Activated CD4-positive, CD25-positive, alpha-beta regulatory T cell treated with anti-CD3 and anti-CD28 coated beads, Interleukin-2, amount 50 U/mL, for 24 hours (primary cell): ENCODE results near the gene CRYBB1.
A peak's percentile ranks its signal among the peaks of the same experiment; 100 is the strongest.

Source experiments
- ATAC-seq, 2 donors: fragments of 150-1000 bp; cut with Tn5 transposase; one replicate each; pipeline ENCODE4 v1.10.0; 2021; ENCODE audit warnings: mild to moderate bottlenecking in 1 of 2, moderate library complexity in 1 of 2

CRYBB1 gene

DNA sequence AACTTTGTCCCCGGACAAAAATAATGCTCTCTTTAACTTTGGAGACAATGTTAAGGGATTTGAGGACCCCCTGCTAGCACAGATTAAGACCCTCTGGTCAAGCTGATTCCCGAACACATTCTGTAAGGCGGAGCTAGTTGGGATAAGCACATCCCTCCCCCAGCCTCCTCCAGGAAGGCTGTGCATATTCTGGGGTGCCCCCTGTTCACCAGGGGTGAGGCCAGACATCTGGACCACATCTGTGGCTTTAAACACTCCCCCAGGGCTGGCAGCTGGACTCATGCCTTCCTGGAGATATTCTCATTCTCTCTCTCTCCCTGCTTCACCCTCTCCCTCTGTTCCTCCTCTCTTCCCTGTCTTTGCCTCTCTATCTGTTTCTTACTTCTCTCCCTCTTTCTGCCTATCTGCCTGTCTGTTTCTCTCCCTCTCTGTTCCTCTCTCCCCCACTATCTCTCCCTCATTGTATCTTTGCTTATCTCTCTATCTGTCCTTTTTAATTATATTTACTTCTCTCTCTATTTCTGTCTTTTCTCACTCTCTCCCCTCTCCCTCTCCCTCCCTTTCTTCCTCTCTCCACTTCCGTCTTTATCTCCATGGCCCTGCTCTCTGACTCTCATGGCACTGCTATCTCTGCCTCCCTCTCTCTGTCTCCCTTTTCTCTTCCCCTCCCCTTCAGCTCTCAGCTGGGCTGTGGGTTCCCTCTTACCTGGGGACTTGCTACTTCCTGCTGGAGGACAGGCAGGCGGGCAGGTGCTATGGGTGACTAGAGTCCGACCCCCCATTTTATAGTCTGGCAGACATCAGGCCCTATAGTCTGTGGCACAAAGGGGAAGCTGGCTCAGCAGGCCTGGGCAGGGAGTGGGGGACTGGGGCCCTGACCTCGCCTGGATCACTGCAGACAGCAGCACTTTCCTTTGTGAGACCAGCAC is at the start of gene CRYBB1:
TSS of gene CRYBB1 (minus strand) at position 757 of the 929 bp plus-strand sequence. CDS start 1,708 bp downstream, outside the sequence.
- no peak for ATAC-seq

DNA sequence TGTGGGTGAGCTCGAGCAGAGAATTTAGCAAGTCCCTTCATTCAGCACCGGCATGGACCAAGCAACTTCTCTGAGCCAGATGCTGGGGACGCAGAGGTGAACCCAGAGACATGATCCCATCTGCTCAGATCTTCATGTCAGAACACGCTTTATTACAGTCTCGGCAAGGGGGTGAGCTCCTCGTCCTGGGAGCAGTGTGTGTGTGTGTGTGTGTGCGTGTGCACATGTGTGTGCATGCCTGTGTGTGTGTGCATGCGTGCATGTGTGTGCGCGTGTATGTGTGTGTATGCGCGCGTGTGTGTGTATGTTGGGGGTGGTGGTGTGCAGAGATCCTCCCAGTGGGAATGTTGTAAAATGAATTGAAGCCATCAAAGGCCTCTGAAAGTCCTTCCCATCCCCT is 49.3 kb upstream of the CRYBB1 start:
- ATAC-seq, result no peak

DNA sequence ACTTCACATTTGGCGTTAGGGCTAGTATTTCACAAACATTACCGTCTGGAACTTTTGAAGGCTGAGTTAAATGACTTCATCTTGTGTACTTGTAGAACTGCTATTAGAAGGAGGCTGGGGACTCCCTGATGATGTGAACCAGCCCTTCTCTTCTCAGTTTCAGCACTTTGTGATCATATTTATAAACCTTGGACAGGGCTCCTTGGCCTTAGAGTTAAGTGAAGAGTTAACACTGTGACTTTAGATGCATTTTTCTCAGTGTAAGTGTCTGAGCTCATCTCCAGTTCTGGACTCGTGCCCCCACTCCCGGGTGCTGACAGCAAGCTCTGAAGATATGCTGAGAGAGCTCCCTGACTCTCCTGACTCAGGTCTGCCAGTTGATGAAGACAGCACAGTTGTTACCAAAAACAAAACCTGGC is 48.0 kb upstream of the CRYBB1 start:
- ATAC-seq, result peak in 1 of 2 donors; percentile 11

DNA sequence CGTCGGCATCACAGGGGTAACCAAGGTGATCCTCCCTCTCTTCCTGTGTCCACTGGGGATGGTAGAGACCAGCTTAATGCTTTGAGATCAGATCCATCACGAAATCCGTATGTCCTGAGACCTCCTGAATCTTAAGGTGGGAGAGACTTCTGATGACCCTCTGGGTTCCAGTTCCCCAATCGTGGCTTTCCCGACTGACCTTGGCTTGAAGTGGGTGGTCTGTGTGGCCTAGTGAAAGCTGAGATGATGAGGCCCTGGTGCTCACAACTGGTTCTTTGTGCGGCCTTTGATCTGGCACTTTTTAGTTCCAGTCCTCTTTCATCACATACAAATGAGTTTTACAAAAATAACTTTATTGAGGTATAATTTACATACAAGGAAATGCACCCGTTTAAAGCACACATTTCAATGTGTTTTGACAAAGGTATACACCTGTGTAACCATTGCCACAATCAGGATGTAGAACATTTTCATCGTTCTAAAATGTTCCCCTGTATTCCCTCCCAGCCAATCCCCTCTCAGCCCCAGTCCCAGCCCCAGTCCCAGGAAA is 45.6 kb upstream of the CRYBB1 start:
- ATAC-seq, result no peak

DNA sequence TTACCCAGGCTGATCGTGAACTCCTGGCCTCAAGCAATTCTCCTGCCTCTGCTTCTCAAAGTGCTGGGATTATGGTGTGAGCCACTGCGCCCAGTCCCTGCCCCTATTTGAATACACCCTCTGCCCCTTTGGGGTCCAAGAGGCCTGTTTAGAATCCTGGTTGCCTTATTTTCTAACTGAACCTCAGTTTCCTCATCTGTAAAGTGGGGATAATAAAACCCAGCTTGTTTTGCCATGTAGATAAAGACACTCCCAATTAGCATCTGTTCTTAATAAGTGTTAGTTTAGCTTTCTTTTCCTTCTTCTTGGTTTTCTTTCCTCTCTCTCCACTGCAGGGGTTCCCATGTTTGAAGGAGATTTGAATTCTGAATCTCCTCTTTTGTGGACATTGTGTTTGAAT is 44.3 kb upstream of the CRYBB1 start:
- no peak for ATAC-seq

DNA sequence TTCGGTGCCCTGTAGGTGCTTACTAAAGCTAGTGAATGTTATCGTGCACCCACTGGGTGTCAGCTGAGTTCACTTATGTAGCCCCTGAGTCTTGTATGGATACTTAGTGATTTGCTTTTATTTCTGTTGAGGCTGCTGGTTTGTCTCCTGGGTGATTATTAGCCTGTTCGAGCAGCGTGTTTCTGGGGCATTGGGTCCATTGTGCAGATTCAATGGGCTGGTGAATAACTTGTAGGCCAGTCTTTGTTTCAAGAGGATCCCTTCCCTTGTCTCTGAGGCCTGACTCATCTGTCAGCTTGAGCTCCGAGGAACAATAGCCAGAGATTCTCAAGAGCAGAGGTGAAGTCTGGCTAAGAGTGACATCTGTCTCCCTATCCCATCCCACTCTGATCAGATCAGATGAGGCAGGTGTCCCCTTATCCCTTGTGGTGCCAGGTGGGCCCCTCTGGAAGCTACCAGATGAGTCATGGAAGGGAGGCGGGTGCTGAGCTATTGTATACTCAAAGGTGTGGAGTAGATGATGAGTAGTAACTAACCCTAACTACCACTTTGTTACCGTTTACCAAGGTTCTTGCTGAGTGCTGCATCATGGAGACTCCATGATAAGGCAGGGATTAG is 43.2 kb upstream of the CRYBB1 start:
- no peak for ATAC-seq

DNA sequence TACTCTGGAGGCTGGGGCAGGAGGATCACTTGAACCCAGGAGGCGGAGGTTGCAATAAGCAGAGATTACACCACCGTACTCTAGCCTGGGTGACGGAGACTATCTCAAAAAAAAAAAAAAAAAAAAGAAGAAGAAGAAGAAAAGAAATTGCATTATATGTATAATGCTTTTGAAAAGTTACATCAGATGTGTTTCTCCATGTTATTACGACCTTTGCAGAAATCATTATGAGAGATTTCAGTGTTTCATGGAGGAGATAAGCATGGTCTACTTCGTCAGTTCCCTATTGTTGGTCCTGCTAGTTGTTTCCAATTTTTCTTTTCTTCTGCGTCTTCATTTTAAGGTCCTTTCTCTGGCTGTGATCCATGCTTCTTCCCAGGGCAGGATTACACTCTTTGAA is 42.5 kb upstream of the CRYBB1 start:
- ATAC-seq, result no peak

DNA sequence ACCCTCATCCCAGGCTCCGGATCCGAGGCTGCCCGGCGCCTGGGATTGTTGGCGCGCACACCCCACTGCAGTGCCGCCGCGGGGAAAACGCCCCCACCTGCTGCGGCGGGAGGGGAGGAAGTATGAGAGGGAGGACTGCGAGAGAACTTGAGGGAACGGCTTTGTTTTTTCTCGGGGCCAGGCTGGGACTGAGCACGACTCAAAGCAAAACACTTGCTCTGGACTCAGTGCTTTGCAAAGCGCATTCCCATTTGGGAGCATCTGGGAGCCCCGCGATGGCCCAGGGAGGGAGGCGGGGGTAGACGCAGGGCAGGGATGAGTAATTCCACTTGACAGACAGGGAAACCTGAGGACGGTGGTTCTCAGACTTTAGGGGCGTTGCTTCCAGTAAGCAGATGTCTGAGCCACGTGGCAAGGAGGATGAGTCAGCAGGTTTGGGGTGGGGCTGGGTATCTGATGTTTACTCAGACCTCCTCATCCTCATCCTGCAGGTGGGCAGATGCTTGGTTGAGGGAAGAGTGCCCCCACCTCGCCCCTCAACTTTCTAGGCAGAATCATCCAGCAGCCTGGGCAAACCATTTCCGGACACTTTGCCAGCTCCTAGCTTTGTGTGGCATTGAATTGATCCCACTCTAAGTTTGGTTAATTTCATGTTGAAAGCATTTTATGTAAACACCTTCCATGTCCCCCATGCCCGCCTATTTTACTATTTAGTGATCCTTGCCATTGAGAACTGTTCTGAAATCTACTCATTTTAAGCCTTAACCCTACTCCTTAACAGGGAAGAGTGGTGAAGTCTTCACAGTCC is 41.0 kb upstream of the CRYBB1 start:
- ATAC-seq, result peak; percentile 90 to 93

DNA sequence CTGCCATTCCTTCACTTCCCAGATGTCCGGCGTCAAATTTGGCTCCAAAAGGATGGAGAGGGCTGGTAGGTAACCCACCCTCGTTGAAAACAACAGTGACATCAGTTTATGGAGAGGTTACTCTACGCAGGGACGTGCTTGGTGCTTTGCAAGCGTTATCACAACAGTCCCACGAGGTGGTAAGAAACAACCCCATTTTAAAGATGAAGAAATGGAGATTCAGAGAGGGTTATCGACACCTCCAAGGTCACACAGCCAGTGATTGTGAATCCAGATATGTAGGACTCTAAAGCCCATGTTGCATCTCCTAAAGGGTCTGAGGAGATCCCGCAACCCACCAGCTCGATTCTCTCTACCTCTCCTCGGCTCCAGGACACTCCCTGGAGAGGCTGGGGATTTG is 40.3 kb upstream of the CRYBB1 start:
- ATAC-seq, result peak in 1 of 2 donors; percentile 15

DNA sequence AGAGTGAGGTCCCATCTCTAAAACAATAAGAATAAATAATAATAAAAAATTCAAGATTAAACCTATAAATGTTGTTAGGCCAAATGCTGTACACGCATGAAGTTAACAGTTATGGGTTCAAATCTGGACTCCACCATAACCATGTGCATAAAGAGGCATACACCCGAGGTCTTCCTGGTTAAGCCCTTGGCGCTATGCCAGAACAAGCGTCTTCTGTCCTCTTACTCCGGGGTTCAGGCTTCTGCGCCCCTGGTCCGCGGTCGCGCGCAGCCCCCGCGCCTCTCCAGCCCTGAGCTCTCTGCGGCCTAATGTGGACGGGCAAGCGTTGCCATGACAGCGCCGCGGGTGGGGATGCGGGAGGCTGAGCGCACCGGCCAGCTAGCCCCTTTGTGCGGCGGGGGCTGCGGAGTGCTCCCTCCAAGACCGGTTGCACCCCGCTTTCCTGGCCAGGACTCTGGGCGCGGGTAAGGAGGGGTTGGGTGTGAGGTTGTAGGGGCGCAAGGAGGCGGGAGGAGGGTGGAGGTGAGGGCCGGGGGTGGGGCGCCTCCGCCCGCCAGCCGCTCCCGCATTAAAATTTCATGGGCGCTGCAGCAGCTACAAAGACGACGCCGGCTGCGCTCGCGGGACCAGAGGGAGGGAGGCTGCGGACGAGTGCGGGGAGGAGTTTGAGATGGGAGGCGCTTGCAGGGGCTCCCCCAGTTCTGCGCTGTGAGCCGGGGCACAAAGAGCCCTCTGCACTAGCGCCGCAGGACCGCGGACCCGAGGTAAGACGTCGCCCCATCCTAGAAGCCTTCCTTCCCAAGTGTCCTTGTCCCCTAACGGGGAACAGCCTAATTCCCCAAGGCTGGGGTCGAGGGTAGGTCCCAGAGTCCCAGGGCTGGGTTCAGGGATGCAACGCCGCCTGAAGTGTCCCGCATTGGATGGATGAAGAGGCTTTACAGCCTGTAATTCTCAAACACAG is 39.3 kb upstream of the CRYBB1 start, which contains the start of gene MIAT:
TSS of gene MIAT (plus strand) at position 698 of the 961 bp plus-strand sequence.
- peak; percentile 66 to 73 for ATAC-seq

DNA sequence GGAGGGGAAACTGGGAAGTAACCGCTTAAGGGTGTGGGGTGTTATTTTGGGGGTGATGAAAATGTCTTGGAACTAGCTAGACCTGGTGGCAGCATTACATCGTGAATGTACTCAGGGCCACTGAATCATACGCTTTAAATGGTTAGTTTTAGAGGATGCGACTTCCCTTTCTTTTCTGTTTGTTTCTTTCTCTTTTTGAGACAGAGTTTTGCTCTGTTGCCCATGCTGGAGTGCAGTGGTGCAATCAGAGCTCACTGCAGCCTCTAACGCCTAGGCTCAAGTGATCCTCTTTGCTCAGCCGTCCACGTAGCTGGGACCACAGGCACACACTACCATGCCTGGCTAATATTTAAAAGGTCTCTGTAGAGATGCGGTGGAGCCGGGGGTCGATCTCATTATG is 34.0 kb upstream of the CRYBB1 start:
- ATAC-seq, result no peak

DNA sequence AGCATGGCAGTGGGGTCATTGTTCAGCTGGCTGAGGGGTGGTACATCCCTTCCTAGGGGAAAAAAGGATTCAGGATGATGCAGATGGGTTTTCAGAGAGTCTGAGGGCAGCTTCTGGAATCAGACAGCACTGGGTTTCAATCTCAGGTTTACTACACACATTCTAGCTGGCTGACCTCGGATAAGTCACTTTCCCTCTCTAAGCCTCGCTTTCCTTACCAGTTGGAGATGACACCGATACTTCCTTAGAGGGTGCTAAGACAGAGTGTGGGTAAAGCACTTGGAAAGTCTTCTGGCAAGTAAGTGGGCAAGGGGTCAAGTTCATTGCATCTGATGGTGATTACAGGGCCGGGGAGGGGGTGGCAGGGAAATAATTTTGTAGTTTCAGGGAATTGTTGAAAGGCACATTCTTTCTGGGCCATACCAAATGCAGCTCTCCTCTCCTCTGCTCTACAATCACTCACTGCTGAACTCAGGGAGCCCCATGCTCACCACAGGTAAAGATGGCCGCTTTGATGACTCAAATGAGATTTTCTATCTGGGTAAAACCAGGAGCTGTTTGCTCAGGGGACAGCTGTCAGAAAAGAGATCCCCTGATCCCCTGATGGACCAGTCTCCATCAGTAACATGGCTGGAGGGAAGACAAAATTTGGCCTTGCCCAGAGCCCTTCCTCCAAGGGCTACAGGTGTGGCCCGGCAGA is 33.0 kb upstream of the CRYBB1 start:
- ATAC-seq, result peak; percentile 51 to 60

DNA sequence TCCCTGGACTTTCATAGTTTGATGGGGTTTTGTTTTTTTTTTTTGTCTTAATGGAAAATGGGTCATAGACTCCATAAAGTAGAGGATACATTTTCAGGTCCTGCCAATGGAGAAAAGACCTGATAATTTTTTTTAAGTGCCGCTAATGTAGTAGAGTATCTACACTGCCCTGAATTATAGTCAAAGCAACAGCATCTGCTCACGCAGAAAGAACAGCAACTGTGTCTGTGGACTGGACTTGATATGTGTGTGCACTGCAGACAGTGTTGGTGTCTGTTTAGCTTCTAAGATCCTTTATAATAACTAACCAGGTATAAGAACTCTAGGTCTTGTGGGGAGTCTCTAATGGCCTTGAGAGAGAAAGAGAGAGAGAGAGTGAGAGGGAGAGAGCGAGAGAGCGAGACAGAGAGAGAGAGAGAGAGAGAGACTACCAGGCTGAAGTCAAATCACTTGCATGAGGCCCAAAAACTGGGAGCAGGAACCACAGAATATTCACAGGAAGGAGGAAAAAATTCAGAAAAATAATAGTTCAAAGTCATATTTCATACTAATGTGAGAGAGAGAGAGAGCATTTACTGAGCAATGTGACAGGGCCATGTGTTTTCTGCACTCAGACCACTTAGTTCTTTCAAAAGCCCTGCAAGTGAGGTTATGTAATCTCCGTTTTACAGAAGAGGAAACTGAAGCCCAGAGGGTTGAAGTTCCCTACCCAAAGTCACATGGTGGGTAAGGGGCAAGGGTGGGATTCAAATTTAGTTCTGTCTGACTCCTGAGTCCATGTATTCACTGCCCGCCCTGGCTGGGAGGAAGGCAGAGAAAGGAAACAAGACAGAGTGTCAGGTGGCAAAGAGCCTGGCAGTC is 30.9 kb upstream of the CRYBB1 start:
- ATAC-seq, result no peak

DNA sequence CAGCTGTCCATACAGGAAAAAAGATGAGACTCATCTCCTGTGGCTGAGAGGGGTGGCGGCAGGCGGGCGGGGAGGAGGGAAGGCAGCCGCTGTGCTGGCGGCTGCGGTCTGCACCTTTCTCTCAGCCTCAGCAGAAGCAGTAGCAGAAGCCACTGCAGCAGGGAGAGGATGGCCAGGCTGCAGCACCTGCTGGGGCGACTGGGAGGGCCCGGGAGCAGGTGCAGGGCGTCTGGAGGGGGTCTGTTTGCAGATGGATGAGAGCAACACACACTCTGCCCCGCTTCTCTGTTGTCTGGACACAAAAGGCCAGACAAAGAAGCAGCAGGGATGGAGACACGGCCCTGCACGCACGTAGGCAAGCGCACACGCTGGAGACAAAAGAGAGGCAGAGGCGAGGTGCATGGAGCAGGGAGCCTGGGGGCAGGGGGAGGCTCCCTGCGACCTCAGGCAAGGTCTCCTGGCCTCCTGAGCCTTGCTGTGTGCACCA is 30.2 kb upstream of the CRYBB1 start:
- ATAC-seq, result no peak

DNA sequence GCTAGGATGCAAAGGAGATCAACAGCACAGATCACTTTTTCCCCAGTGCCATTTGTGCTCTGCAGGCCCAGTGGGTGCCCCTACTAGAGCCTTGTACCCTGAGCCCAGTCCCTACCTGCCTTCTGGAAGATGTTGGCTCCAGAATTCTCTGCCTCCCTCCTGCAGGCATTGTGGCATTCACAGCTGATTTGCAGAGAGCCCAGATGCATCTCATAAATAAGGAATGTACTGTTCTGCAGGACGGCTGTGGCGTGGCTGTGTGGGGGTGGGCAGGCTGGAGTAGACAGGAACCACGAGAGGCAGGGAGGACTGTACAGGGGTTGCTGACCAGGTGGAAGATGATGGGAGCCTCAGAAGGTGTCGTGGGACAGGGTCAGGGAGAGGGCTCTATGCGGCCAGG is 28.3 kb upstream of the CRYBB1 start:
- ATAC-seq, result no peak

DNA sequence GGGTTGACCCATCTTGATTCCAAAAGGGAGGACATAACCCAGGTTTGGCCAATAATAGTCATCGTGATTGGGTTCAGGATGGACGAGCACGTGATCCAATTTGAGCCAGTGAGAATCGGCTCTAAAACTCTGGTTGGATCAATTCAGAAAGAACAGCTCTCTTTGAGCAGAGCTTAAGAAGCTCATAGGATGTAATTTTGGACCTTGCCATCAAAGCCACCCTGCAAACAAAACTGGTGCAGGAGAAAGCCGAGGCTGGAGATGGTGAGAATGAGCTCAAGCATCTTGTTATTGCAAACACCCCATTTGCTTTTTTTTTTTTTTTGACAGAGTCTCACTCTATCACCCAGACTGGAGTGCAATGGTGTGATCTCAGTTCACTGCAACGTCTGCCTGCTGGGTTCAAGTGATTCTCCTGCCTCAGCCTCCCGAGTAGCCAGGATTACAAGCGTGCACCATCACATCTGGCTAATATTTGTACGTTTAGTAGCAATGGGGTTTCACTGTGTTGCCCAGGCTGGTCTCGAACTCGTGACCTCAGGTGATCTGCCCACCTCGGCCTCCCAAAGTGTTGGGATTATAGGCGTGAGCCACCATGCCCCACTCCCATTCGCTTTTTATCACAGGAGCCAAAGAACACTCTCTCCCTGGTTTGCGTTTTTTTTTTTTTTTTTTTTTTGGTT is 25.7 kb upstream of the CRYBB1 start:
- ATAC-seq, result no peak

DNA sequence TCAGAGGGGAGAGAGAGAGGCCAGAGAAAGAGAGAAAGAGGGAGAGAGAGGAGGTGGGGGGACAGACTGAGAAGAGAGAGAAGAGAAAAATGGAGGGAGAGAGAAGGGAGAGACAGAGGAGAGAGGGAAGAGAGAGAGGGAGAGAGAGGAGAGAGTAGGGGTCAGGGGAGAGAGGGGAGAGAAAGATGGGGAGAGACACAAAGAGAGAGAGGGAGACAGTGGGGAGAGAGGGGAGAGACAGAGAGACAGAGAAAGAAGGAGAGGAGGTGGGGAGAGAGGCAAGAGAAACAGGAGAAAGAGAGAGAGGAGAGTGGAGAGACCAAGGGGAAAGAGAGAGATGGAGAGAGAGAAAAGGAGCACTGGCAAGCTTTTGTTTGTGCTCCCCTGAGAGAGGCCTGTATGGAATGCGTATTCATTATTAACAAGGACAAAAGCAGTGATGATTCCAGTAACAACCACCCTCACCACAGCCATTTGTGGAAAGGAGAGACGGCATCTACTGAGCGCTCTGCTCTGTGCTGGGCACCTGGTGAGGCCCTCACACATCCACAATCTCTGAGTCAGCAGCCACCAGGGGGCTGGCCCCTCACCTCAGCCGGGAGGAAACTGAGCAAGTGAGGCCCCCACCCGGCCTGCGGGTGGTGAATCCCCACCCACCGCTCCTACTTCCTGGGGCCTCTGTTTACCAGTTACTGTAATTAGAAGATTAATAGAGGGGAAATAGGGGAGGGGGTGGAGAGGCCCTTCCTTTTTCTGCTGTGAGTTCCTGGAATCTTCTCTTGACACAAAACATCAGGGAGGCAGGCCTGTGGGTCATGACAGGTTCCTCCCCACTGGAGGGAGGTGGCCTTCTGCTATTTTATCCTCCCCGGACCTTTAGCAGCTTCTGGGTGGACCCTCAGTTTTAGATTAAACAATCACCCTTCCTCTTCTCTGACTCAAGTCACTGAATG is 24.9 kb upstream of the CRYBB1 start:
- peak; percentile 96 for ATAC-seq

DNA sequence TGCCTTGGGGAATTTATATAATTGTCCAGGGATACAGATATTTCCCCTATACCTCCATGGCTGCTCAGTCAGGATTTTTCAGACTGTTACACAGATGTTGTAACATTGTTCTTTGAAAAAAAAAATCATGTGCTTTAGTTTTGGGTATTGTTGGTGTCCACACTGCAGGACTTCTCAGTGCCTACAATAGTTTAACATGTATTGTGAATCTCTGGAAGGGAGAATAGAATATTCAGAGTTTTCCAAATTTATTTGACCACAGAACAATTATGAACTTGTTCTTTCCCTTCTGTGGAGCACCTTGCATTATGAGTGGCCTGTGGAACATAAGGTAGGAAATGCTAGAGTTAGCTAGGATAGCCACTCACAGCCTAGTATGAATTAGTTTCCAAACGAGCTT is 18.5 kb upstream of the CRYBB1 start:
- ATAC-seq, result no peak
